ENCODE data around the gene SLC28A1.
A peak's percentile ranks its signal among the peaks of the same experiment; 100 is the strongest.

Gene SLC28A1, protein sequence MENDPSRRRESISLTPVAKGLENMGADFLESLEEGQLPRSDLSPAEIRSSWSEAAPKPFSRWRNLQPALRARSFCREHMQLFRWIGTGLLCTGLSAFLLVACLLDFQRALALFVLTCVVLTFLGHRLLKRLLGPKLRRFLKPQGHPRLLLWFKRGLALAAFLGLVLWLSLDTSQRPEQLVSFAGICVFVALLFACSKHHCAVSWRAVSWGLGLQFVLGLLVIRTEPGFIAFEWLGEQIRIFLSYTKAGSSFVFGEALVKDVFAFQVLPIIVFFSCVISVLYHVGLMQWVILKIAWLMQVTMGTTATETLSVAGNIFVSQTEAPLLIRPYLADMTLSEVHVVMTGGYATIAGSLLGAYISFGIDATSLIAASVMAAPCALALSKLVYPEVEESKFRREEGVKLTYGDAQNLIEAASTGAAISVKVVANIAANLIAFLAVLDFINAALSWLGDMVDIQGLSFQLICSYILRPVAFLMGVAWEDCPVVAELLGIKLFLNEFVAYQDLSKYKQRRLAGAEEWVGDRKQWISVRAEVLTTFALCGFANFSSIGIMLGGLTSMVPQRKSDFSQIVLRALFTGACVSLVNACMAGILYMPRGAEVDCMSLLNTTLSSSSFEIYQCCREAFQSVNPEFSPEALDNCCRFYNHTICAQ

DNA sequence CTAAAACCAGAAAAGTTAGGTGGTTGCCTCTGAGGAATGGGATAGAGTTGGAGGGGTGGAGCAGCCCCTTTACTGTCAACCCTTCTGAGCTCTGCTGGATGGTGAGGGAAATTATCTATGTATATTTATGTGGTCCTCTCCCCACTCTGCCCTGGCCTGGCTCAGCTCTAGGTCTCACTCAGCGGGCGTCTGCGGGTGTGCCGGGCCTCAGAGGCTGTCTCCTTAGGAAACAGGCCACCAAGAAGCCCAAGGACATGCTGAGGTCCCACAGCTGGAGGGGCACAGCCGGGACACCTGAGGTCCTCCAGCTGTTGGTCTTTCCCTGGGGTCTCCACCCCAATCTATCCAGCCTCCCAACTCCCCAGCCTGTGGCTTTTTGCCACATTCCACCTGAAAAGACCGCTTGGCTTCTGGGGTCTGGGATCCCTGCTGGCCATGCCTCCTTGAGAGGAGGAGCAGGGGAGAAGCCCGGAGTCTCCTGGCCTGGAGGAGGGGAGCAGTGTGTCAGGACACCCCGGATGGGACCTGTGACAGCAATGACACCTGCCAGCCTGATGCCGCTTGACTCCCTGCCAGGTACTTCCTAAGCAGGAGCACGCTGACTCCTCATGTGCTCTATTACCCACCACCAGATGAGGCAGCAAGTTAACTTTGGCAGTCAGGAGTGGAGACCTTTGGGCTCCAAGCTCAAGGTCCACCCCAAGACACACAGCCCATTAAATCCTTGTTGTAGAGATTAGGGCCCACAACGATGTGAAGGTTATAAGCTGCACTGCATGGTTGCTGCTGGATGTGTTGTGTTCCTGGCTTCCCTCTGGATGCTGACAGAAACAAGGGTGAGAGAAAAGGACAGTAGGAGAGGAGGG is at the start of gene SLC28A1:
Gene SLC28A1 (plus strand): TSS at position 747 of the 866 bp plus-strand sequence. CDS start 3,099 bp downstream, outside the sequence.
- DNase-seq (ENCODE audit: low read depth in 2 of 3, low spot score in 2 of 3), result no peak

DNA sequence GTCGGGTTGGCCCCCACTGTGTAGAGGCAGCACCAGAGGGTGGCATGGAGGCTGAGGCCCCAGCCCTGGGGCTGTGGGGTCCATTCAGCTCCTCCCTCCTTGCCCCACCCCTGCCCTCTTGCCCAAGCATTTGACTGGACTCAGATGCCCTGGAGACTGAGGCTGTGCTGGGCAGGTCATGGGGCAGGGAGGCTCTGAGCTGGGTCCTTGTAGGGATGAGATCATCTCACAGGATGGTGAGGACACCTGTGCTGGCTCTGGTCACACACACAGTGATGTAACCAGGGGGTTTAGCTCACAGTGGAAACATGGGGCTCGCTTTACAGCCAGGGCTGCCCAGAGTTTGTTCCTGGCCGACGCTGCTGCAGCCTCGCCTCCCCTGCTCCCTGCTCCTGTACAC is 49.5 kb upstream of the SLC28A1 start:
- no peak for DNase-seq (ENCODE audit: low read depth in 2 of 3, low spot score in 2 of 3)

DNA sequence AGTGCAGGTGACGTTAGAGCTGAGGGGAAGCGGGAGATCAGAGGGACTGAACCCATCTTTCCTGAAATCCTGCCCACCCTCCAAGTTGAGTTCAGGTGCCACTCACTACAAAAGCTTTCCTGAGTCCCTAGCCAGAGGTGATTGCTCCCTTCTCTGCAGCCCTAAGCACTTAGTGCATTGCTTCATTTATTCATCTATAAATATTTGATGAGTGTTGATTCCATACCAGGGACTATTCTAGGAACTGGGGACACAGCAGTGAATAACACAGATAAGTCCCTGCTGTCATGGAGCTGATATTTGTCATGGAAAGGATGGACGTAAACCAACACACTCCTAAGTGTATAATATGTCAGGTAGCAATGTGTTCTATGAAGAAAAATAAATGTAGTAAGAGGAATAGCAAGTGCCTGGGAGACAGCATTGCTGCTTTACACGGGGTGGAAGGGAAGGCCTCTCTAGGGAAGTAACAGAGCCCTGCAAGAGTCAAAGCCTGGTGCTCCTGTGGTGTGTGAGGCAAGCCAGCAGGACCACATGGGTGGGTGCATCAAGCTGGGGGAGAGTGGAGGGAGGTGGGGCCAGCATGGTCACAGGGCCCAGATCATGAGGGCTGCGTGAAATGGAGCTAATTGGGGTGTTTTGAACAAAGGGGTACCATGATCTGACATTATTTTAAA is 48.7 kb upstream of the SLC28A1 start:
- no peak for DNase-seq (ENCODE audit: low read depth in 2 of 3, low spot score in 2 of 3)

DNA sequence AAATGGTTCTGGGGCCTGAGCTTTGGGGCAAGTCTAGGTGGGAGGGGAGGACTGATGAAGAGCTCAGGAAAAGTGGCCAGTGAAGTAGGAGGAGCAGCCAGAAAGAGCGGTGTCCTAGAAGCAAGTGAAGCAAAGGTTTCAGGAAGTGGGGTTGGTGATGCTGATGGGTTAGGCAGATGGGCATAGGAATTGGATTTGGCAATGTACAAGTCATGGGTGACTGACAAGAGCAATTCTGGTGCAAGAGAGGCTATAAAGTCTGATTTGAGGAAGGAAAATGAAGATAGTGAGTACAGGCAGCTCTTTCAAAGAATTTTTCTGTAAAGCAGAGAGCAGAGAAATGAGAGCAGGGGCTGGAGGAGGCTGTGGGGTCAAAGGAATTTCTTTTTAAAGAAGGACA is 47.6 kb upstream of the SLC28A1 start:
- DNase-seq (ENCODE audit: low read depth in 2 of 3, low spot score in 2 of 3), result no peak

DNA sequence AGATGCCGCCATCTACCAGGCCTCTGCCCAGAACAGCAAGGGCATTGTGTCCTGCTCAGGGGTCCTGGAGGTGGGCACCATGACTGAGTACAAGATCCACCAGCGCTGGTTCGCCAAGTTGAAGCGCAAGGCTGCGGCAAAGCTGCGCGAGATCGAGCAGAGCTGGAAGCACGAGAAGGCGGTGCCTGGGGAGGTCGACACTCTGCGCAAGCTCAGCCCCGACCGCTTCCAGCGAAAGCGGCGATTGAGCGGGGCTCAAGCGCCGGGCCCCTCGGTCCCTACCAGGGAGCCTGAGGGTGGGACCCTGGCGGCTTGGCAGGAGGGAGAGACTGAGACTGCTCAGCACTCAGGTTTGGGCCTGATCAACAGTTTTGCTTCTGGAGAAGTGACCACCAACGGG is 44.7 kb upstream of the SLC28A1 start:
- no peak for DNase-seq (ENCODE audit: low read depth in 2 of 3, low spot score in 2 of 3)

DNA sequence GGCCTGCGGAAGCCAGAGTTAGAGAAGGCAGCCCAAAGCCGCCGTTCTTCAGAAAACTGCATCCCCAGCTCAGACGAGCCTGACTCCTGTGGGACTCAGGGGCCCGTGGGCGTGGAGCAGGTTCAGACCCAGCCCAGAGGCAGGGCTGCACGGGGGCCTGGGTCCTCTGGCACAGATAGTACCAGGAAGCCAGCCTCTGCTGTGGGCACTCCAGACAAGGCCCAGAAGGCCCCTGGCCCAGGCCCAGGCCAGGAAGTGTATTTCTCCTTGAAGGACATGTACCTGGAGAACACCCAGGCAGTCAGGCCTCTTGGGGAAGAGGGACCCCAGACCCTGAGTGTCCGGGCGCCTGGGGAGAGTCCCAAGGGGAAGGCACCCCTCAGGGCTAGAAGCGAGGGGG is 44.2 kb upstream of the SLC28A1 start:
- DNase-seq (ENCODE audit: low read depth in 2 of 3, low spot score in 2 of 3), result no peak

DNA sequence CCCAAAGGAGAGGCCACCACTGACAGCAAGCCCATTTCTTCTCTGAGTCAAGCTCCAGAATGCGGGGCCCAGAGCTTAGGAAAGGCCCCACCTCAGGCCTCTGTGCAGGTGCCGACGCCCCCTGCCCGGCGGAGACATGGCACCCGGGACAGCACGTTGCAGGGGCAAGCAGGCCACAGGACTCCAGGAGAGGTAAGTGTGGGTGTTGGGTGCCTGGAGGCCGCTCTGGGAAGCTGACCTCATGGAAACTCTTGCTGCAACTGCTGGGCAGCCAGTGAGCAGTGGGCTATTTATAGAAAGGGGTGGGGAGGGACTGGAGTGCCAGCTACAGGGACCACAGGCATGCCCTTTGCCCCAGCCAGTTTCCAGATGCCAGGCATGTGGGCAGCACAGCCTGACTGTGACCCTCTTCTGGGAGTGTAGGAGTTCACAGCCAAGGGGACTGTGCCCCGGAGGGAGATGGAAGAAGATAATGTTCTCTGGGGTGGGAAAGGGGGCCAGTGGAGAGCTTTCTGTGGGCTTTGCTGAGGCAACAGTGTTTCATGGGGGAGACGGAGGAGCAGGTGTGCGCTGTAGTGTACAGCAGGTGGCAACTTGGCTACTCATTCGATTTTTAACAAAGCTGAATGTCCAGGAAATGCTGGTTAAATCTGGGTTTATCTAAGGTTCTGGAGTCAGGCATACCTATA is 43.6 kb upstream of the SLC28A1 start:
- DNase-seq (ENCODE audit: low read depth in 2 of 3, low spot score in 2 of 3), result no peak

DNA sequence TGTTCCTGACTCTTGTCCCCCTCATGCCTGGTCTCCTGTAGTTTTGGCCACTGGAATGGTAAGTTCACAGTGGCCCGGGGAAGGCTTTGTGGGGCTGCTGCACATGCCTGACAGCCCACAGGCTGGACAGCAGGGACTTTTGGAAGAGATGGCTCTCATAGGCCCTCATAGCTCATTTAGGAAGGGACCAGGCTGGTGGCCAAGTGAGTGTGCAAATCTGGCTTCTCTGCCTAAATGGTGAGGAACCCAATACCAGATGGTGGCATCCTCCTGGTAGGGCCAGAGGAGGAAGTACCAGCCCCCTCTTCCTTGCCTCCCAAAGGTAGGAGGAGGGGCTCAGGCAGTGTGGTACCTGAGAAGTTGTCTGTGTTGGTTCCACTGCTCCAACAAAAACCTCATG is 41.7 kb upstream of the SLC28A1 start:
- DNase-seq (ENCODE audit: low read depth in 2 of 3, low spot score in 2 of 3), result no peak

DNA sequence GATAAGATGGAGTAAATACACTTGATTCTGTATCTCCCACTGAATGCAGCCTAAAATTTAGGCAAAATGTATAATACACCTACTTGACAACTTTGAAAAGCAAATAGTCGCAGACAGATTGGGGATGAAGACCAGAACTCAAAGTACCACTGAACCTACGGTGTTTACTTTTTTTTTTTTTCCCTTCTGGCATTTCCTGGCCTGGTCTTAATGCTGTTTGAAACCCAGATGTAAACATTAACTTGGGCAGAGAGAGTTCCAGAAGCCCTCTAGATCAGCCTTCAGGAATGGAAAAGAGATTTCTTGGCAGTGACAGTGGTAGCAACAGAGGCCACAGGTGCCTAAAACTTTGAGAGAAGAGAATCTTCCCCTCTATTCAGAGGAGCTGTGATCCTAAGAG is 39.5 kb upstream of the SLC28A1 start:
- no peak for DNase-seq (ENCODE audit: low read depth in 2 of 3, low spot score in 2 of 3)

DNA sequence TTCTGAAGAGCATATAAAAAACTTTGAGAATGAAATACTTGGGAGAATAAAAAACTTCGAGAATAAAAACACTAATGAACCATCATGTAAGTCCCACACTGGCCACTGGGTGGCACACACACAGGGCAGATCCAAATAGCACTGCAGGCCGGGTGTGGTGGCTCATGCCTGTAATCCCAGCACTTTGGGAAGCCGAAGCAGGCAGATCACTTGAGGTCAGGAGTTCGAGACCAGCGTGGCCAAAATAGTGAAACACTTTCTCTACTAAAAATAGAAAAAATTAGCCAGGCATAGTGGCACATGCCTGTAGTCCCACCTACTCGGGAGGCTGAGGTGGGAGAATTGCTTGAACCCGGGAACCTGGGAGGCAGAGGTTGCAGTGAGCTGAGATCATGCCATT is 38.8 kb upstream of the SLC28A1 start:
- DNase-seq (ENCODE audit: low read depth in 2 of 3, low spot score in 2 of 3), result peak in 2 of 3 experiments; percentile 17 to 19

DNA sequence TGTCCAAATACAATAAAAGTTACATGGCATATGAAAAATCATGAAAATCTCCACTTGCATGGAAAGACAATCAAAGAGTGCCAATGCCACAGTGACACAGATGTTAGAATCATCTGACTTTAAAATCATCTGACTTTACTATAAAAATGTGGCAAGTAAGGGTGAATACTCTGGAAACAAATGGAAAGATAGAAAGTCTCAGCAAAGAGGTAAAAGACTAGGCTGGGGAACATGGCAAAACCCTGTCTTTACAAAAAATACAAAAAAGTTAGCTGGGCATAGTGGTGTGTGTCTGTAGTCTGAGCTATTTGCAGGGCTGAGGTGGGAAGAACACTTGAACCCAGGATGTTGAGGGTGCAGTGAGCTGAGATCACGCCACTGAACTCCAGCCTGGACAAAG is 38.2 kb upstream of the SLC28A1 start:
- DNase-seq (ENCODE audit: low read depth in 2 of 3, low spot score in 2 of 3), result no peak

DNA sequence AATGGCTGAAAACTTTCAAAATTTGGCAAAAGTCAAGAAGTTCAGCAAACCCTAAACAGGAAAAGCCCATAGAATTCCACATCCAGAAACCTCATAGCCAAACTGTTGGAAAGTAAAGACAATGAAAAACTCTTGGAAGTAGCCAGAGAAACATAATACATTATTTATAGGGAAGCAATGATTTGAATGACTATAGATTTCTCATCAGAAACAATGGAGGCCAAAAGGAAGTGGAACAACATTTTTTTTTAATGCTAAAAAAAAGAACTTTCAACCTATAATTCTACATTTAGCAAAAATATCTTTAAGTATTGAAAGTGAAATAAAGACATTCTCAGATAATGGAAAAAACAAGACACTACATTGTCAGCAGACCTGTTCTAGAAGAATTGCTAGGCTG is 37.1 kb upstream of the SLC28A1 start:
- no peak for DNase-seq (ENCODE audit: low read depth in 2 of 3, low spot score in 2 of 3)

DNA sequence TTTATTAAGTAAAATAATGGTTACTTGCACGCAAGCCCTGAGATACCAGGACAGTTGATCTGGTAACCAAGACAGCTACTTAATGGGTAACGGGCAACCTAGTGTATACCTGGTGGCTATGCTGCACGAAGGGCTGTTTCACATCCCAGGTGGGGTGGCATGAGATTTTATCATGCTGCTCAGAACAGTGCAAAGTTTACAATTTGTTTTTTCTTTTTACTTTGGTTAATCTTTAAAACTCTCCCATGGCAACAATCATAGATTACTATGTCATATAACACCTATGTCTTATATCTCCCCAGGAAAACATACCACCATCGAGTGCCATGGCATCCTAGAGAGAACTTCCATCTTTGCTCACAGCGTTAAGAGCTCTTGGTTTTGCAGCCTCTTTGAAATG is 32.2 kb upstream of the SLC28A1 start:
- no peak for DNase-seq (ENCODE audit: low read depth in 2 of 3, low spot score in 2 of 3)

DNA sequence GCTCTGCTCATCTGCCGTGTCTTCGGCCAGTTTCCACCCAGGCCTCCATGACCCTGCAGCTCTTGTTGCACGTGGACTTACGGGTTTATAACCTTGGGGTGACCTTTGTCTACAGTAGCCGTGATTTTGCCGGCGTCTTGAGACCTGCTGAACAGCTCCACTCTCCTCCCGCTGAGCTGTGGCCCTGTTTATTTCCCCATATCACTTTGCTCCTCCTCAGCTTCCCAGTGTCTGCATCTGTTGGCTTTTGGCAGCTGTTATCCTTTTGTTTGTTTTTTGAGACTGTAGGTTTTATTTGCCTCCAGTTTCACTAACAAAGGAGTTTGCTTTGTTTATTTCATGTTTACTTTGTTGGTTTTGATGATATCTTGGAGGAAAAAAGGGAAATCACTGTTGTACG is 29.3 kb upstream of the SLC28A1 start:
- no peak for DNase-seq (ENCODE audit: low read depth in 2 of 3, low spot score in 2 of 3)

DNA sequence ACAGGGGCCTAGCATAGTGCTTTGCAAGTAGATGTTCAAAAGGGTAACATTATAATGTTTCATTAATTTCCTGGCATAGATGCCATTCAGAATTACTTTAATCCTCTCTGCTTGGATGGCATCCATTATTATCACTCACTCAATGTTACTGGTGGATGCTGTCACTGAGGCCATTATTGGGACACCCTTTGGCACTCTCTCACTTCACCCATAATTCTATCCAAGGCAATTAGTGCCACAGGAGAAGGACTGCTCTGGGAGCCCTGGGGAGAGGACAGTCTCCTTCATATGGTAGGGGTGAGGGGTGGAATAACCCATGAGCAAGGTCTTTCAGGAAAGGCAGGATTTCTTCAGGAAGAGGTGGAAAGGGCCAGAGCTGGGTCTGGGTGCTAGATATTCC is 28.7 kb upstream of the SLC28A1 start:
- no peak for DNase-seq (ENCODE audit: low read depth in 2 of 3, low spot score in 2 of 3)

DNA sequence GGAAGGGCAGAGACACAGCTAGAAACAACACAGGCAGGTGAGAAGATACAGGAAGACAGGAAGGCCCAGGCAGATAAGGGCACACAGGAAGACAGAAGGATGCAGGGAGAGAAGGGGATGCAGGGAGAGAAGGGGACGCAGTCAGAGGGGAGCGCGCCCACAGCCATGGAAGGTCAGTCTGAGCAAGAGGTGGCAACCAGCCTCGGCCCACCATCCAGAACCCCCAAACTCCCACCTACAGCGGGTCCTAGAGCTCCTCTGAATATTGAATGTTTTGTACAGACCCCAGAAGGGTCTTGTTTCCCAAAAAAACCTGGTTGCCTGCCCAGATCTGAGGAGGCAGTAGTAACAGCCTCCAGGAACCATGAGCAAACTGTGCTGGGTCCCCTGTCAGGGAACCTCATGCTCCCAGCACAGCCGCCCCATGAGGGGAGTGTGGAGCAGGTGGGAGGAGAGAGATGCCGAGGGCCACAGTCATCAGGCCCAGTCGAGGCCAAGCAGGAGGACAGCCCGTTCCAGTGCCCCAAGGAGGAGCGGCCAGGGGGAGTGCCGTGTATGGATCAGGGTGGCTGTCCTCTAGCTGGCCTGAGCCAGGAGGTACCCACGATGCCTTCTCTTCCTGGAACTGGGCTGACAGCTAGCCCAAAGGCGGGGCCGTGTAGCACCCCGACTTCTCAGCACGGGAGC is 27.6 kb upstream of the SLC28A1 start:
- DNase-seq (ENCODE audit: low read depth in 2 of 3, low spot score in 2 of 3), result no peak

DNA sequence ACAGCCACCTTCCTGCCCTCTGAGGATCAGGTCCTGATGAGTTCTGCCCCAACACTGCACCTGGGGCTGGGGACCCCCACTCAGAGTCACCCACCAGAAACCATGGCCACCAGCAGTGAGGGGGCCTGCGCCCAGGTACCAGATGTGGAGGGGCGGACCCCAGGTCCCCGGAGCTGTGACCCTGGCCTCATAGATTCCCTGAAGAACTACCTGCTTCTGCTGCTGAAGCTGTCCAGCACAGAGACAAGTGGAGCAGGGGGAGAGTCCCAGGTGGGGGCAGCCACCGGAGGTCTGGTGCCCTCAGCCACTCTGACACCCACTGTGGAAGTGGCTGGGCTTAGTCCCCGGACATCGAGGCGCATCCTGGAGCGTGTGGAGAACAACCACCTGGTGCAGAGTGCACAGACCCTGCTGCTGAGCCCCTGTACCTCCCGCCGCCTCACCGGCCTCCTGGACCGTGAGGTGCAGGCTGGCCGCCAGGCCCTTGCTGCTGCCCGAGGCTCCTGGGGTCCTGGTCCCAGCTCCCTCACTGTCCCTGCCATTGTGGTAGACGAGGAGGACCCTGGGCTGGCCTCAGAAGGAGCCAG is 27.0 kb upstream of the SLC28A1 start:
- no peak for DNase-seq (ENCODE audit: low read depth in 2 of 3, low spot score in 2 of 3)

DNA sequence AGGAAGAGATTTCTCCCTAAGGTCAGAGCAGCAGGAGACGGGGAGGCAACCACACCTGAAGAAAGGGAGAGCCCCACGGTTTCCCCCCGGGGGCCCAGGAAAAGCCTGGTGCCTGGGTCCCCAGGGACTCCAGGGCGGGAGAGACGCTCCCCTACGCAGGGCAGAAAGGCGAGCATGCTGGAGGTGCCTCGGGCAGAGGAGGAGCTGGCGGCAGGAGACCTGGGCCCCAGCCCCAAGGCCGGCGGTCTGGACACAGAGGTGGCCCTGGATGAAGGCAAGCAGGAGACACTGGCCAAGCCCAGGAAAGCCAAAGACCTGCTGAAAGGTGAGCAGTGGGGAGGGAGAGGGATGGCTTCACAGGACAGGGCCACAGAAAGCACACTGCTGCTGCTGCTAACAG is 26.2 kb upstream of the SLC28A1 start:
- no peak for DNase-seq (ENCODE audit: low read depth in 2 of 3, low spot score in 2 of 3)

DNA sequence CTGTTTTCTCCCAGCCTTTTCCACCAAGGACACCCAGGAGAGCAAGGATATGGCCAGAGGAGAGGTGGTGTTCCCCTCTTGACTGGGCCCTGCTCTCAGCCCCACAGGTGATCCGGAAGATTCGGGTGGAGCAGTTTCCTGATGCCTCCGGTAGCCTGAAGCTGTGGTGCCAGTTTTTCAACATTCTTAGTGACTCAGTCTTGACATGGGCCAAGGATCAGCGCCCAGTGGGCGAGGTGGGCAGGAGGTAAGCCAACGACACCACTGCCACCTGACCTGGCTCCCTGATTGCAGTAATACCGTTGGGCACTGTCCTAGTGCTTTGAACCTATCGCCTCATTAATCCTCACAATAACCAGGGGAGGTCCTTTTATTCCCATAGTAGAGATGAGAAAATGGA is 25.3 kb upstream of the SLC28A1 start:
- DNase-seq (ENCODE audit: low read depth in 2 of 3, low spot score in 2 of 3), result no peak

DNA sequence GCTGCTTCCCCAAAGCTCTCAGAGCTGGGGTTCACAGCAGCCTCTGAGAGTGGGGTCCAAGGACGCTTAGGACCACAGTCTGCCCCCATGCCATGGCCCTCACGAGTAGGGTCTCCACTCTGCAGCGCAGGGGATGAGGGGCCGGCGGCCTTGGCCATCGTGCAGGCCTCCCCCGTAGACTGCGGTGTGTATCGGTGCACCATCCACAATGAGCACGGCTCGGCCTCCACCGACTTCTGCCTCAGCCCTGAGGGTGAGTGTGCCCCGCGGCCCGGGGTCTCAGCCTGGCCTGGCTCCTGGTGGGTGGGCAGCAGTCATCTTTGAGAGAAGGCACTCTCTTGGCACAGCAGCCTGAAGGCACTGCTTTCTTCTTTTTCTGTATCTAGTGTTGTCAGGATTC is 24.8 kb upstream of the SLC28A1 start:
- no peak for DNase-seq (ENCODE audit: low read depth in 2 of 3, low spot score in 2 of 3)
